Thyroid gland (tissue), 4 donors: ENCODE data around the gene NXPH1. TPM values are rescaled to one million over a fixed set of nuclear protein-coding genes. Genes with fewer than 3 reads are reported as not detected.

Experiments
- DNase-seq, 2 donors: peaks; one replicate each; pipeline ENCODE4 v3.0.0-alpha.2; 2019
- H3K27ac ChIP-seq, 3 donors: fragments of 200-600 bp; sonication (generic); 1 replicate in 2 of 3; 2 replicates in 1 of 3; pipeline ENCODE4 v1.5.1; 2016 to 2019; ENCODE audit warnings: mild to moderate bottlenecking in 1 of 3, moderate library complexity in 1 of 3
- H3K27me3 ChIP-seq: fragments of 200-600 bp; sonication (generic); one replicate; pipeline ENCODE4 v1.5.1; 2019
- H3K36me3 ChIP-seq, 2 donors: fragments of 200-600 bp; sonication (generic); one replicate each; pipeline ENCODE4 v1.5.1; 2016 to 2019
- H3K4me1 ChIP-seq, 2 donors: fragments of 200-600 bp; sonication (generic); one replicate each; pipeline ENCODE4 v1.5.1; 2017 to 2019
- H3K4me3 ChIP-seq, 3 donors: fragments of 200-600 bp; sonication (generic); replicated peaks in 1 of 3; 1 replicate in 2 of 3; 2 replicates in 1 of 3; pipeline ENCODE4 v1.5.1; 2016; ENCODE audit warnings: mild to moderate bottlenecking in 1 of 3
- H3K9me3 ChIP-seq: fragments of 200-600 bp; sonication (generic); one replicate; pipeline ENCODE4 v1.5.1; 2017
- POLR2A ChIP-seq, 2 donors: fragments of 450-650 bp; IDR thresholded peaks; one replicate each; pipeline ENCODE4 v1.6.1; 2017; ENCODE audit warnings: antibody characterized with exemption in 2 of 2, mild to moderate bottlenecking in 2 of 2, moderate library complexity in 1 of 2
- WGBS, 2 donors: methylation state at CpG; one replicate each; pipeline ENCODE4 v1.1.5; 2017; 5-methylcytosine and 5-hydroxymethylcytosine counted together
- intact Hi-C: fragments of 100-400 bp; cut with DNase I; formaldehyde crosslinking; loops from one replicate; pipeline ENCODE4 v1.15.1; 2023
- total RNA-seq, 4 donors: library from RNA; depleted of rRNA; stranded (reverse); fragments of >200 nt; gene quantifications; one replicate each; pipeline ENCODE4 v1.2.3, GENCODE V29; 2016
- TF ChIP-seq, protein P1 (sequence below), 6 experiments: fragments of 200-600 bp in 3 of 6; fragments of 450-650 bp in 3 of 6; sonication (generic) in 3 of 6; IDR thresholded peaks; one replicate each; pipeline ENCODE4 v1.5.1; 2016 to 2019; ENCODE audit warnings: antibody characterized with exemption in 6 of 6, mild to moderate bottlenecking in 2 of 6, inconsistent platforms in 1 of 6, moderate library complexity in 1 of 6

NXPH1 gene
- total RNA-seq, 4 donors from 2014 or later = not detected

DNA sequence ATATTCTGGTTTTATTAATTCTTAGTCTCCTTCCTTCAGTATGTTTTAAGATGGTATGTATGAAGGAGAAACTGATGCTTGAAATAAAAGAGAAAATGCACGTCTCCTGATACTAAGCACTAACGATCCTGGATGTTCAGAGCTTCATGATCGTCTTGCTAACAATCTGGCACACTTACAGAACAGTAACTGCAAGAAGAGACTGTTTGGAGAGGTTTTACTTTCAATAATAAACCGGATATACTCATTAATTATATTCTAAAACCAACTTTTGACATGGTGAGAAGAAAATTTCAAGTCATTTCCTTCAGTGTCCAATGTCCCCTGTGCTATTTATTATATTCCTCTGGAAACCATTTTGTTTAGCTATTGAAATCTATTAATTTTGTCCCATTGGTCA is 251.0 kb downstream of the NXPH1 start:
- Histone ChIP-seq H3K4me3 (no peak overlapping the region), H3K27ac (no peak overlapping the region), H3K36me3 (no peaks in the 10 kb centered on the region), H3K9me3 (no peaks in the 10 kb centered on the region), H3K4me1 (no peaks in the 10 kb centered on the region), H3K27me3 (no peaks in the 10 kb centered on the region)
- no peak for DNase-seq
- intact Hi-C loops = no loop called here
- TF ChIP-seq, protein P1, sequence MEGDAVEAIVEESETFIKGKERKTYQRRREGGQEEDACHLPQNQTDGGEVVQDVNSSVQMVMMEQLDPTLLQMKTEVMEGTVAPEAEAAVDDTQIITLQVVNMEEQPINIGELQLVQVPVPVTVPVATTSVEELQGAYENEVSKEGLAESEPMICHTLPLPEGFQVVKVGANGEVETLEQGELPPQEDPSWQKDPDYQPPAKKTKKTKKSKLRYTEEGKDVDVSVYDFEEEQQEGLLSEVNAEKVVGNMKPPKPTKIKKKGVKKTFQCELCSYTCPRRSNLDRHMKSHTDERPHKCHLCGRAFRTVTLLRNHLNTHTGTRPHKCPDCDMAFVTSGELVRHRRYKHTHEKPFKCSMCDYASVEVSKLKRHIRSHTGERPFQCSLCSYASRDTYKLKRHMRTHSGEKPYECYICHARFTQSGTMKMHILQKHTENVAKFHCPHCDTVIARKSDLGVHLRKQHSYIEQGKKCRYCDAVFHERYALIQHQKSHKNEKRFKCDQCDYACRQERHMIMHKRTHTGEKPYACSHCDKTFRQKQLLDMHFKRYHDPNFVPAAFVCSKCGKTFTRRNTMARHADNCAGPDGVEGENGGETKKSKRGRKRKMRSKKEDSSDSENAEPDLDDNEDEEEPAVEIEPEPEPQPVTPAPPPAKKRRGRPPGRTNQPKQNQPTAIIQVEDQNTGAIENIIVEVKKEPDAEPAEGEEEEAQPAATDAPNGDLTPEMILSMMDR (IDR thresholded peaks at IDR 0.05) = no peak
- TF ChIP-seq POLR2A (IDR thresholded peaks at IDR 0.05) = no peak
- WGBS, 2 donors = 74 to 79% methylated on average over 4 of the region's 4 CpGs

DNA sequence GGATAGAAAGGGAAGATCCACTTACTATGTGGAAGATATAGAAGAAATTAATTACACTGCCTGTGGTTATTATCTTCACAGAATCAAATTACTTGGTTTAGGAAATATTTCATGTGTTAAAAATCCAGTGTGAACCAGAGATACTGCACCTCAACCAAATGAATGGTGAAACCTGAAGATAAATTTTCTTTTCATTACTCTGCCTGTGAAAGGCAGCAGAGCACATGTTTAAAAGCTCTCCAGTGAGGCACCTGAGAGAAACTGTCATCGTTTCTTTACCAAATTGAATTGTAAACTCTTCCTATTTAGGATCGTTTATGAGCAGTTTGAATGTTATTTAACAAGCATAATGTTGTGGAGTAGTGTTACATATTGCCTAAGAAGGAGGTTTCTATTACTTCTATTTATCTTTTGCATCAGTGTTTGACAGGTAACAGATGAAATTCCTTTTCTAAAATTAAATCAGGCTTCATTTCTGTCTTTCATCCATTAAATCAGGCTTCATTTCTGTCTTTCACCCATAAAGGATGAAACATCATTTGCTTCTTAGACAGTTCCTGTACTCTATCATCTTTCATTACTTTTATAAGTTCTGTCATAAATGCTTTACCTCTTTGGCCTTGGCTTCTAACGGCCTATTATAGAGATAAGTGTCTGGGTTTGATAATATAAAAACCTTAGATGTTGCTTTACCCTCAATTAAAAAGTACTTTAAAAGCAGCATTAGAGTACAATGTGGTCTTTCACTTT is 266.6 kb downstream of the NXPH1 start:
- intact Hi-C loops = no loop called here
- no peak for TF ChIP-seq POLR2A (IDR thresholded peaks at IDR 0.05)
- TF ChIP-seq, protein P1 (IDR thresholded peaks at IDR 0.05) = no peak
- Histone ChIP-seq H3K27me3 (no peaks in the 10 kb centered on the region), H3K4me3 (no peak overlapping the region), H3K4me1 (no peaks in the 10 kb centered on the region), H3K9me3 (no peaks in the 10 kb centered on the region), H3K27ac (no peak overlapping the region), H3K36me3 (no peaks in the 10 kb centered on the region)
- DNase-seq = no peak
- 66 to 74% methylated on average over 3 of the region's 3 CpGs for WGBS, 2 donors

DNA sequence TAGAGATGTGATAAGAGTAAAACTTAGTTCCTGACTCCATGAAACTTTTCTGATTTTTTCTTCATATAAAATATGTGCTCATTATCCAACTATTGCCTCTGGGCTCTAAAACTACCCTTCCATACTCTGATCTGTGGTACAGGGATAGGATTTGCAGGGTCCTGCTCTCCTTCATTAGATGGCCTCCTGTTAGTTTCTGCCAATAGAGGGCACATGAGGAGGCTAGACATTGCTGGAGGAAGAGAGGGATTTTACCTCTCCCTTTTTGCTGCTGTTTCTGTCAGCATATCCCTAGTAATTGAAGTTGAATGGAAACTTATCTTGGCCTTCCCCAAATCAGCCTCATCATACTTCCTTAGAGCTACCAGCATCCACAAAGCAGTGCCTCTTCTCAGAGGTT is 269.4 kb downstream of the NXPH1 start:
- Histone ChIP-seq H3K27me3 (no peaks in the 10 kb centered on the region), H3K9me3 (no peaks in the 10 kb centered on the region), H3K27ac (no peak overlapping the region), H3K36me3 (no peaks in the 10 kb centered on the region), H3K4me1 (no peaks in the 10 kb centered on the region), H3K4me3 (no peak overlapping the region)
- intact Hi-C loops = no loop called here
- TF ChIP-seq POLR2A (IDR thresholded peaks at IDR 0.05) = no peak
- TF ChIP-seq, protein P1 (IDR thresholded peaks at IDR 0.05) = no peak
- no peak for DNase-seq

DNA sequence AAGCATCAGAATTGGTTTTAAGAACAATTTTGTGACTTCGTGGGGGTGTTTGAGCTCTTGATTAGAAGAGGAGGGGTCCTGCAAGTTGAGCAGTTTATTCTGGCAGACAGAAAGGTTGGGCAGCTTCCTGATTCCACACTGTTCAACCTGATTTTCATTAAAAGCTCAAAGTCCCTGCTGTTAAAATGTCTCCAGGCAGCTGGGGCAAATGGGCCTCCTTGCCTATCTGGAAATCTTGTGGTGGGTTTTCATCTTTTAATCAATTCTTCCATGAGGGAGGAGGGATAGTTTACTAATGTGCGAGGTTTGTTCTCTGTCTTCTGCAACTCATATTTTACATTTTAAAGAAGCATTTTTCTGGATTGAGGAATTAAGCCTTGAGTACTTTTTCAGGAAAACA is 276.7 kb downstream of the NXPH1 start:
- no peak for TF ChIP-seq POLR2A (IDR thresholded peaks at IDR 0.05)
- TF ChIP-seq, protein P1 (IDR thresholded peaks at IDR 0.05) = no peak
- no peaks in the 10 kb centered on the region for H3K9me3 ChIP-seq
- no peaks in the 10 kb centered on the region for H3K27me3 ChIP-seq
- 54 to 60% methylated on average over 2 of the region's 2 CpGs for WGBS, 2 donors
- no peak for DNase-seq
- no peak overlapping the region for H3K4me3 ChIP-seq
- no peaks in the 10 kb centered on the region for H3K4me1 ChIP-seq
- no peak overlapping the region for H3K27ac ChIP-seq
- H3K36me3 ChIP-seq = no peaks in the 10 kb centered on the region
- intact Hi-C loops = no loop called here

DNA sequence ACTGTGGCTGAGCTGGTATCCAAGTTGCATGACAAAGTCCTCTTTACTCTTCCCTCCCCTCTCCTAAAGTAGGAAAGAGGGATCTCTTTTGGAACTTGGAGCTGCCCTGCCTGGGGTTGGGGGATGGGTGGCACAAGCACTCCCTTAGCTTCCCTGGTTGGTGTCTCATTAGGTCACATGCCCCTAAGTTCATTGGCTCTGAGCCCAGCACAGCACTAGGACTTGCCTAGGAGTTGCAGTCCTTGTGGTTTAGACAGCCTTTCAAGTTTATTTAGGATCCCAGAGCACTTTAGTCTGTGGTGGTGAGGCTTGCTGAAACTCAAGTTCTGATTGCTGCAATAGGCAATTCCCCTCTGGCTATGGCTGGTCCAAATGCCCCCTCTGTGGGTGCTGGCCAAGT is 281.4 kb downstream of the NXPH1 start:
- intact Hi-C loops = no loop called here
- no peaks in the 10 kb centered on the region for H3K27me3 ChIP-seq
- H3K36me3 ChIP-seq = no peaks in the 10 kb centered on the region
- H3K27ac ChIP-seq = no peak overlapping the region
- H3K4me3 ChIP-seq = no peak overlapping the region
- DNase-seq = no peak
- H3K9me3 ChIP-seq = no peaks in the 10 kb centered on the region
- TF ChIP-seq POLR2A (IDR thresholded peaks at IDR 0.05) = no peak
- TF ChIP-seq, protein P1 (IDR thresholded peaks at IDR 0.05) = no peak
- H3K4me1 ChIP-seq = no peaks in the 10 kb centered on the region
